ENCODE measurements around the gene ENO3. TPM values are rescaled to one million over a fixed set of nuclear protein-coding genes. Genes with fewer than 3 reads are reported as not detected.
A peak's percentile ranks its signal among the peaks of the same experiment; 100 is the strongest.

The ENO3 gene
- total RNA-seq, 1 experiment from 2014 or later, result 19.0 TPM

- Mint-ChIP-seq H3K4me1 (ENCODE audit: insufficient read depth, unreplicated experiment) (peaks cover 23% of the 10 kb centered on the region), H3K27ac (ENCODE audit: low read depth, unreplicated experiment) (peak overlapping the region; percentile 86), H3K9me3 (ENCODE audit: unreplicated experiment) (no peaks in the 10 kb centered on the region), H3K4me3 (ENCODE audit: unreplicated experiment) (peak overlapping the region; percentile 97), H3K27me3 (ENCODE audit: insufficient read depth, unreplicated experiment) (no peaks in the 10 kb centered on the region), H3K36me3 (ENCODE audit: insufficient read depth, unreplicated experiment) (peaks cover 29% of the 10 kb centered on the region)
- no peak for DNase-seq (ENCODE audit: unreplicated experiment)
- CTCF ChIA-PET, result interaction anchor here (1.1 to 1.2 kb wide), 2 partner anchors 12 to 89 kb away, joined by 4 to 5 read pairs; partner anchors contain the start of gene CAMTA2
- POLR2A ChIA-PET, result interaction anchor here (2.1 to 3.1 kb wide), 5 partner anchors 11 to 89 kb away, joined by 12 to 48 read pairs (median 23); partner anchors contain the start of genes CAMTA2, PFN1, RNF167 and SLC25A11
- no TSS peak for BruUV-seq (replicated peaks)
- no peak for TF ChIP-seq CTCF (IDR thresholded peaks at IDR 0.05; ENCODE audit: unreplicated experiment)
- intact Hi-C loops (cut with micrococcal nuclease), result no loop called here
Observed at GRCh38 chr17:4998732-4999429, 48.0 kb downstream of the ENO3 start.

- no peak for TF ChIP-seq CTCF (IDR thresholded peaks at IDR 0.05; ENCODE audit: unreplicated experiment)
- Mint-ChIP-seq H3K4me1 (ENCODE audit: insufficient read depth, unreplicated experiment) (peaks cover 23% of the 10 kb centered on the region), H3K27ac (ENCODE audit: low read depth, unreplicated experiment) (peak overlapping the region; percentile 86), H3K4me3 (ENCODE audit: unreplicated experiment) (peak overlapping the region; percentile 97), H3K27me3 (ENCODE audit: insufficient read depth, unreplicated experiment) (no peaks in the 10 kb centered on the region), H3K9me3 (ENCODE audit: unreplicated experiment) (no peaks in the 10 kb centered on the region), H3K36me3 (ENCODE audit: insufficient read depth, unreplicated experiment) (peaks cover 36% of the 10 kb centered on the region)
- POLR2A ChIA-PET, result interaction anchor here (0.7 to 3.1 kb wide), 4 partner anchors 52 to 90 kb away, joined by 3 to 12 read pairs (median 4); no protein-coding TSS in a partner anchor
- intact Hi-C loops (cut with micrococcal nuclease), result no loop called here
- BruUV-seq (replicated peaks), result TSS peak; percentile 36
- no peak for DNase-seq (ENCODE audit: unreplicated experiment)
- CTCF ChIA-PET, result interaction anchor here (0.6 to 1.2 kb wide), 3 partner anchors 54 to 311 kb away, joined by 3 read pairs; no protein-coding TSS in a partner anchor
Observed at GRCh38 chr17:4999430-5000093, 48.6 kb downstream of the ENO3 start.

GRCh38 chr17:5000237-5000639 lies 49.3 kb downstream of the ENO3 start:
- intact Hi-C loops (cut with micrococcal nuclease), result no loop called here
- Mint-ChIP-seq H3K27me3 (ENCODE audit: insufficient read depth, unreplicated experiment) (no peaks in the 10 kb centered on the region), H3K36me3 (ENCODE audit: insufficient read depth, unreplicated experiment) (peaks cover 43% of the 10 kb centered on the region), H3K4me1 (ENCODE audit: insufficient read depth, unreplicated experiment) (peaks cover 23% of the 10 kb centered on the region), H3K9me3 (ENCODE audit: unreplicated experiment) (no peaks in the 10 kb centered on the region), H3K27ac (ENCODE audit: low read depth, unreplicated experiment) (peak overlapping the region; percentile 86), H3K4me3 (ENCODE audit: unreplicated experiment) (peak overlapping the region; percentile 97)
- ChIA-PET CTCF (interaction anchor here (0.6 to 1.2 kb wide), 3 partner anchors 54 to 310 kb away, joined by 3 read pairs; no protein-coding TSS in a partner anchor), POLR2A (interaction anchor here (0.8 to 0.9 kb wide), 2 partner anchors 53 to 79 kb away, joined by 3 read pairs; no protein-coding TSS in a partner anchor)
- TF ChIP-seq CTCF (IDR thresholded peaks at IDR 0.05; ENCODE audit: unreplicated experiment), result no peak
- DNase-seq (ENCODE audit: unreplicated experiment), result peak; percentile 27
- BruUV-seq (replicated peaks), result no TSS peak
